GM18870 (cell line): ENCODE measurements around the gene ANGPT4.

Experiments used
- ATAC-seq: cut with Tn5 transposase; IDR thresholded peaks from one replicate; pipeline ENCODE4 v1.9.1; 2021; ENCODE audit warnings: moderate library complexity; ENCODE audit not compliant: unreplicated experiment

ANGPT4 gene, protein sequence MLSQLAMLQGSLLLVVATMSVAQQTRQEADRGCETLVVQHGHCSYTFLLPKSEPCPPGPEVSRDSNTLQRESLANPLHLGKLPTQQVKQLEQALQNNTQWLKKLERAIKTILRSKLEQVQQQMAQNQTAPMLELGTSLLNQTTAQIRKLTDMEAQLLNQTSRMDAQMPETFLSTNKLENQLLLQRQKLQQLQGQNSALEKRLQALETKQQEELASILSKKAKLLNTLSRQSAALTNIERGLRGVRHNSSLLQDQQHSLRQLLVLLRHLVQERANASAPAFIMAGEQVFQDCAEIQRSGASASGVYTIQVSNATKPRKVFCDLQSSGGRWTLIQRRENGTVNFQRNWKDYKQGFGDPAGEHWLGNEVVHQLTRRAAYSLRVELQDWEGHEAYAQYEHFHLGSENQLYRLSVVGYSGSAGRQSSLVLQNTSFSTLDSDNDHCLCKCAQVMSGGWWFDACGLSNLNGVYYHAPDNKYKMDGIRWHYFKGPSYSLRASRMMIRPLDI

DNA sequence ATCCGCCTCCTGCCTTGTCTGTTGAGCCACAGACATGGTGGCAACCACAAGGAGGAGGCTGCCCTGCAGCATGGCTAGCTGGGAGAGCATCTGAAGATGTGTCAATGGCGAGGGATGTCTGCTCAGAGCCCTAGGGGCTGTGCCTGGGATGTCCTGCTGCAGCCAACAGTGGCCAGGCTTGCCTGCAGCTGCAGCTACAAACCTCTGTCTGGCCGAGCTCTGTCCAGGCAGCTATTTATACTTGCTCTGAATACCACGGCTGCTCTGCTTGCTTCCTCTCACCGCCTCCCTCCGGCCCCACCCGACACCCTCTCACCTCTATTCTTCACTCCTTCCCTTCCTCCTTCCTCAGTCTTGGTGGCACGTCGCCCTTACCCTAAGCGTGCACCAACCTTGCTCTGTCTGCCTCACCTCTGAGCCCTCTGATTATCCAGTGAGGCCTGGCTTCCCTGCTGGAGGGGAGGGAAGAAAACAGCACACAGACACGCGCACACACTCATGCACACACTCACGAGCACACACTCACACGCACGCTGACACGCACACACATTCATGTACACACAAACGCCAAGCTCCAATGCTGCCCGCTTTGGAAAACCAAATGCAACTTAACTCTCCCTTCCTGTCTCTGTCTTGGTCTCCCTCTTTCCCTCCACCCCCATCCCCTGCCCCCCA, at the start of gene ANGPT4:
ANGPT4 (minus strand) TSS at position 210 of the 675 bp plus-strand sequence; CDS start at position 90, 120 bp downstream.
- no peak for ATAC-seq

DNA sequence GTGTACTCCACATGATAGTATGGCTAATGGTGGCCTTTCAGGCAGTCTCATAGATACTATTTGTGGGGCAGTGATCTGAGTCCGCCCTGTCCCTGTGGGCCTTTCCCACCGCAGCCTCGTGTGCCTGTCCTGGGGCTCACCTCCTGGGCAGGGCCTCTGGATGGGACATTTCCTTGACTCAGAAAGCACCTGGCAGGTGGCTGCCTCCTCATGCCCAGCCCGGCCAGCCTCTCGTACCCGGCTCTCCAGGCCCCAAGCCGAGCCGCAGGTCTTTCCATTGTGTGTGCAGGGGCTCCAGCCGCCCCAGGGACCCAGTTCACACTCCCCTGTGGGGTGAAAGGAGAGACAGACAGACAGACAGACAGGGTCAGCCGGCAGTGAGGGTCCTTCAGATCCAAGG, 47.7 kb upstream of the ANGPT4 start:
- no peak for ATAC-seq

DNA sequence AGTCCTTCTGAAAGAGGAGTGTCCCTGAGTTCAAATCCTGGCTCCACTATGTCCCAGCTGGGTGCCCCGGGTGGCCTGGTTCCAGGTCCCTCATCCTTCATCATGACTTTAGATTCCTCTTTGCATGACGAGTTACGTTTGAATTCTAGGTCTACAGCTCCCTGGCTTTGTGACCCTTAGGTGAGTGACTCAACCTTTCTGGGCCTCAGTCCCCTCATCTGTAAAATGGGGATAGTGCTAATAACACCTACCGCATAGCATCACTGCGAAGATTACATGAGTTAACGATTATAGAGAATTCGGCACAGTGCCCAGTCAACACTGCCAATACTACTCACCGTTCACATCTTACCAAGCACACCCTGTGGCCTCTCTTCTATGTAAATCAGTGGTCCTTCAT, 46.5 kb upstream of the ANGPT4 start:
- ATAC-seq: no peak

DNA sequence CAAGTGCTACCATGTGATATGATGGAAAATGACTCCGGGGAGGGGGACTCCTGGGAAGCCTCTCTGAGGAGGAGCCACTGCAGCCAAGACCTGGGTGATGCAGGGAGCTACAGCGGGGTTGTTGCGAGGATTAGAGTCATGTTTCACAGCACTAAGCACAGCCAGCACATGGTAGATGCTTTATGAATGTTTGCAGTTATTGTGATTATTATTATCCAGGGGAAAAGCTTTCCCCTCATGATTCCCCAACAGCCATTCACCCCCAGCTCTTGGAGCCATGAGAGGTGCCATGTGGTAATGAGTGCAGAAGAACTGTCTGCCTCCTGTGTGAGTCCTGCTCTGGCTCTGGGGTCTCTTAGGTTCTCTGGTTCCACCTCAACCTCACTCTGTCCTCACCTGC, 46.1 kb upstream of the ANGPT4 start:
- no peak for ATAC-seq

DNA sequence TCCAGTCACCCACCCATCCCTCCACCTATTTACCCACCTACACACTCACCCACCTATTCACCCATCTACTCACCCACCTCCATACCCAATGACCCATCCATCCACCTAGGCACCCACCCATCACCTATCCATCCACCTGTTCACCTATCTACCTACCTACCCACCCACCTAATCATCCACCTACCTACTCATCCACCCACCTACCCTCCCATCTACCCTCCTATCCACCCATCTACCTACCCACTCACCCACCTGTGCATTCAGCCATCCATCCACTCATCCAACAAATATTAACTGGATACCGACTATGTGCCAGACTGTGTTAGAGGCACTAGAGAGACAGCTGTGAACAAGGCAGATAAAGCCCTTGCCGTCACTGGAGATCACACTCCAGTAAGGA, 45.6 kb upstream of the ANGPT4 start:
- ATAC-seq: no peak

DNA sequence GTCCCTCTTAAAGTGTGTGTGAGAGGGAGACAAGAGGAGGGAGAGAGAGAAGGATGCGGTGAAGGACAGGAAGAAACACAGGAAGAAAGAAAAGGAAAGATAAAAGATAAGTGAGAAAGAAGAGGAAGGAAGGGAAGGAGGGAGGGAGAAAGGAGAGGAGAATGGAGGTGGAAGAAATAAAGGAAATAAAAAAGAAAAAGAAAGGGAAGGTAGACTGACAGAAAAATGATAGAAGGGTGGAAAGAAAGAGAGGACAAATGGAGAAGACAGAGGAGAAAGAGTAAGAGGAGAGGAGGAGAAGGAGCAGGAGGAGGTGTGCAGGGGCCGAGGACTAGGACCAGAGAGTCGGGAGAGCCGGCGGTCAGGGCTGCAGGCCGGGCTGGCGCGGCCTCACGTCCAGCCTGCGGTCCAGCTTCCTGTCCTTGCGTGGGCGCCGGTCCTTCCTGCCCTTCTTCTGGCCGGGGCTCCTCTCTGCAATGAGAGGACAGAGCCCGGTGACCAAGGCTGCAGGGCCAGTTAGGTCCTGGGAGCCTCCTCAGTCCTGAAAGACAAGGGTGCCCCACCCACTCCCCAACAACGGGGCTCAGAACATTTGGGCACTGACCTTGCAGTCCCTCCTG, 44.0 kb upstream of the ANGPT4 start:
- ATAC-seq: no peak

DNA sequence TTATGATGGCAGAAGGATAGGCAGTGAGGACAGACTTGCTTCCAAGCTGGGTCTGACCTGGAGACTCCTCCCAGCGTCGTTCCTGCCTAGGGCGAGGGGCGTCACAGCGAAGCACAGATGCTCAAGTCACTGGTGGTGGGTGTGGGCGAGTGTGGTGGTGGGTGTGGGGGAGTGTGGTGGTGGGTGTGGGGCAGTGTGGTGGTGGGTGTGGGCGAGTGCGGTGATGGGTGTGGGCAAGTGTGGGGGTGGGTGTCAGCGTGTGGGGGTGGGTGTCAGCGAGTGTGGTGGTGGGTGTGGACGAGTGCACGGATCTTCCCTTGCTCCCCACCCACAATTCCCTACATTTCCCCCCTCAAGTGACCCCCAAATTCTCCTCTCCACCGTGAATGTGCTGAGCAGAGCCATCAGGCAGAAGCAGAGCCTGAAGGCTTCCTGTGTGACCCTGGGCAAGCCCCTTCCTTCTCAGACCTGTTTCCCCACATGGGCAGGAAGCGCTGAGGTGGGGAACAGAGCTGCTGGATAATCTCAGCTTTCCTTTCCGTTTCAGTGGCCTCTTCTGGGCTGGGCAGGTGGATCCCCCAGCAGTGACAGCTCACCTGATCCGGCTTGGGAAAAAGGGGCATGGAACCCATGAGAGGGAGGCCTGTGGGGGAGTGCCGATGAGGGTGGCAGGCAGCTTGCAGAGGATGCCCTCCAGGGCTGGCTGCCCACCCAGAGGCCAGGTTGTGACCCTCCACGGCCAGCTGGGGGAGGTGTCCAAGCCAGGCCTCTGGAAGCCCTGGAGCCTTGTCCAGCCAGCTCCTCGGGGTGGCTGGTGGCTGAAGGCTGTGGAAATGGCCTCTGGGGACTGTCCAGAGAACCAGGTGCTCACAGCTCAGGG, 43.0 kb upstream of the ANGPT4 start:
- no peak for ATAC-seq

DNA sequence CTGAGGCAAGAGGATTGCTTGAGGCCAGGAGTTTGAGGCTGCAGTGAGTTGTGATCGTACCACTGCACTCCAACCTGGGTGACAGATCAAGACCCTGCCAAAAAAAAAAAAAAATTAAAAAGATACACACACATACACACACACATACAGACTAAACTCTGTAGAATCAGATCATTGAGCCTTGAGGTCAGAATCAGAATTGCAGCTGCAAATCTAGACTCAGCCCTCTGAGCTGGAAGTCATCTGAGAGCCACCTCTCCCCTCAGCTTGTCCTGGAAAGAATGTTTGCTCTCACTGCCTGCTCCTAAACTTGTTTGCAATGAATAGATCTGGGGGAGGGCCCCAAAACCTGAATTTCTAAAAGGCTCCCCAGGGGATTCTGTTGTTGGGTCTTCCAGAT, 41.4 kb upstream of the ANGPT4 start:
- no peak for ATAC-seq

DNA sequence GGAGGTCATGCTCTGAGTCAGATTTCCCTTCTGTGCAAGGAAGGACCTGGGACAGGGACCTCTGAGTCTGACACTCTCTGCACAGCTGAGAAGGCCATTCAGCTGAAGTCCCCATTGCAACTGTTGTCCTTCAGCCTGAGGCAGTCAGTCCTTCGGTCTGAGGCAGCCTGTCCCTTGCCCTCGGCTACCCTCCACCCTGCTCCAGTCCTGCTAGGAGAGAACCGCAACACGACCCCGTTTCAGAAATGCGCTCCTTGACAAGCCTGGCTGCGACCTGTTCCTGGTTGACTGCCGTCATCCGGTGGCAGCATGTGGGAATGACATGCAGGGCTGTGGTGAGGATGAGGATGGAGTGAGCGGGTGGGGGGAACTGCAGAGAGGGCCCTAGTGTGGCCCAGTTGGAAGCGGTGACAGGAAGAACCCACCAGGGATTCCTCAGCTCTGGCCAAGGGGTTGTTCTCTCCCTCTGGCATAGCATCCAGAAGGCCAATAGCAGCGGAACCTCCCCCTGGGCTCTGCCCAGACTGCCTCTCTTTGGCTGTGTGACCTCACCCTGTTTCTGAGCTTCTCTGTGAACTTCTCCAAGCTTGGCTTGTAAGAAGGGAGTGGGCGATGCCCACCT, 40.3 kb upstream of the ANGPT4 start:
- no peak for ATAC-seq

DNA sequence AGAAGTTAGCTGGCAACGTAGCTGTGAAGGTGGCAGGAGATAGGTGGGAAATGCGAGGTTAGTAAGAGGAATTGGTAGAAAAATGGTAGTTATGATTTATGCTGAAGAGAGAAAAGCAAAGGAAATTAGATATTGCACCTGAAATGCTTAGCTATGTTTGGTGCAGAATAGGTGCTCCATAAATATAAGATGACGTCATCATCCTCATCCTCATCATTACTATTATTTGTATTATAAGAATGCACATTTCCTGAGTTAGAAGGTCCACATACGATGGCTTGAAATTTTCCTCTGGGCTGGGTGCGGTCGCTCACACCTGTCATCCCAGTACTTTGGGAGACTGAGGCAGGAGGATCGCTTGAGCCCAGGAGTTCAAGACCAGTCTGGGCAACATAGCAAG, 39.5 kb upstream of the ANGPT4 start:
- no peak for ATAC-seq

DNA sequence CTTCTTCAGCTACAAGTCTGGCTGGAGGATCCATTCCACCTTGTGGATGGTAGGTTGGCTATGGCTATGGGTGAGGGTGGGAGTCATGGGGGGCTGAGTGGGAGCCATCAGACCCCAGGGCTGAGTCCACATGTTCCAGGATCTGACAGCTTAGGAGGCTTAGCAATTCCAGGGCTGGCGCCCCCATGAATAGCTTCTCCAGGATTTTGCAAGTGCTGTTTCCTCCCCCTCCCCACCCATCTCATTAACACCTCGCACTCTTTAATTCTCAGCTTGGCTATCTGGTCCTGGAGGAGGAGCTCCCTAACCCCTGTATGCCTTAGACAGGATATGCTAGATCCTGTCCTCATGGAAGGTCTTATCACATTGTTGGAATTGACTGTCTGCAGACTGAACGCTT, 39.0 kb upstream of the ANGPT4 start:
- no peak for ATAC-seq

DNA sequence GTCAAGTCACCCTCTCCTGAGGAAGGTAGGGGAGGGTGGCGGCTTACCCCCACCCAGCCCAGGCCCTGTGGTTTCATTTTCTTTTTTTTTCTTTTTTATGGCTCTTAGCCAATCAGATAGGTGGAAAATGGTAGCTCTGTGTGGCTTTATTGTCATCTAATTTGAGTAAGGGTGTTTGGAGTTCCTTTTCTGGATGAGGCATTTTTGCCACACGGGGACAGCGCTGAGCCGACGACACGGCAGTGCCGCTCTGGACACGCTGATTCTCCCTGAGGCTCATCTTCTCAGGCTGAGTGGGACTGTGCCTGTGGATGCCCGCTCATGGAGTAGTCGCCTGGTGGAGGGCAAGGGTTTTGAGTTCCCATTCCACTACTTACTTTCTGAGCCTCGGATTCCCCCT, 37.6 kb upstream of the ANGPT4 start:
- no peak for ATAC-seq

DNA sequence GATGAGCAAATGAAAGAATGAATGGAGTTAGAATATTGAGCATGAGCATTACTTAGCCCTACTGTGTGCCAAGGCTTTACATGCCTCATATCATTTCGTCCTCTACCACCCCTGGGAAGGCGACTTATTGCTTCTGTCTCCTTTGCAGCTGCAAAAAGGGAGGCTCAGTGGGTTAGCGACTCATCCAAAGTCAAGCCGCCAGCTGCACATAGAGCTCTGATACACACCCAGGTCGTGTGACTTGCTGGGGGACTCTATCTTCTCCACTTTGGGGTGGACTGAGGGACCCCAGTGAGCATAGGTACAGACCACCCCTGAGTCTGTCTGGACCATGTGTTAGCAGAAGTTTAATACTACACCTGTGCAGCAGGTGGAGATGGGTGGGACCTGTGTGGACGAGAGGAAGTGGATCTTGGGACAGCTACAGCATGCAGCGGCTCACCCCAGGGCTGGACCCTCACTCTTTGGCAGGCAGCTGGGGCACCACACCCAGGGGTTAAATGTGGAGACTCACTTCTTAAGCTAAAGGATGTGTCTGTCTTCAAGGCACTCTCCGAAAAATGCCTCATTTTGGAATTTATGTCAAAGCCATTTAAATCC, 36.2 kb upstream of the ANGPT4 start:
- ATAC-seq: no peak

DNA sequence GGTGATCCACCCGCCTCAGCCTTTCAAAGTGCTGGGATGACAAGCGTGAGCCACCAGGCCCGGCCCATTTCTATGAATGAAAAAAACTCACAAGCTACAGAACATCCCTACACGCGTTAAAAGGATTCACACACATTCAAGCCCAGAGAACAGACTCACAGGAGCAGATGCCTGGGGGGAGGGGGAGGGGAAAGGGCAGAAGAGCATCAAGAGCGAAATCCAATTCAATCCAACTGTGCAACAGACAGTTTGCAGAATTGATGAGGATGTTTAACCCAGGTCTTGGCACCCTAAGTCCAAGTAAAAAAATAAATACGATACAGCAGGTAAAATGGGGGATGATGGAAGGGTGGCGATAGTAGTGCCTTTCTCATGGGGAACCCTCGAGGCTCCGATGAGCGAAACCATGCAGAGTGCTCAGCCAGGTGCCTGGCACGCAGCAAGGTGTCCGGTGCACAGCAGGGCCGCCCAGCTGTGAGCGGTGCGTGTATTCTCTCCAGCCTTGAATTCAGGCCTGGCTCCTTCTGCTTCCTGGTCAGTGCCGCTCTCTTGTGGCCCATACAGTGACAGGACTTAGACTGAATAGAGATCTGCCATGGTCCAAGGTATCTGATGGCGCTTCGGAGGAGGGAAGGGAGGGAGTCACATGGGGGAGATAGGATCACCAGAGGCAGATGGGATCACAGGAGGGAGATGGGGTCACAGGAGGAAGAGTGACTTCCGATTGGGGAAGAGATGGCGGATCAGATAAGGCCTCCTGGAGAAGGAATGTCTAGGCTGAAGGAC, 35.4 kb upstream of the ANGPT4 start:
- no peak for ATAC-seq

DNA sequence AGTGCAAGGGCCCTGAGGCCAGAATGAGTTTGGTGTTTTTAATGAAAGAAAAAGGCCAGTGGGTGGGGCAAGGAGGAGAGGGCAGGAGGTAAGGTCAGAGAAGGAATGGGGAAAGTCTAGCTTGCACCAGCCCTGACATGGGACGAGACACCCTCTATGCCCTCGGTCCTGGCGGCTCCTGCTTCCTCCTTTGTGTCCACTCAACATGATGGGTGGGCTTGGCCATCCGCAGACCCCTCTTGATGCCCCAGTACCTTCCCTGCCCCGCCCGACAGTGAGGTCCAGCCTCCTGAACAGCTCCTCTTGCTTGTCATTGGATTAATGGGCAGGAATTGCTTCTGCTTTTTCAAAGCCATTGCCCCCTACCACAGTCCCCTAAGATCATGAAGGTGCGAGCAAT, 33.6 kb upstream of the ANGPT4 start:
- ATAC-seq: no peak

DNA sequence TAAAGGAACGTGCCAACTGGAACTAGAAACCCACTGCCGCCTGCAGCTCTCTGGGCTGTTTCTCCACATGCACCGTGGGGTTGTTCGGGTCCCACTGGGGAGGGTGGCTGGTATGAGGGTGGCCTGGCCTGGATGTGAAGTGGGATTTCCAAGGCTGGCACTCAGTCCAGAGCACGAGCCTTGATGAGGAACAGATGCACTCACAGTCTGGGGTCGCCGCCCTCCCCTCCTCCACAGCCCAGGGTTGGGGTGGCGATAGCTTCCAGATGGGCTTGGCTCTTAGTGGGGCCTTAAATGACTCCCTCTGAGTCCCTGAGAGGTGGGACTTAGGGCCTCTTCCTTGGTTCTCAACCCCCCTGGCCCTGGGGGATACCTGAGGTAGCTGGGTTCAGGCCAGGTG, 30.7 kb upstream of the ANGPT4 start:
- ATAC-seq: no peak

DNA sequence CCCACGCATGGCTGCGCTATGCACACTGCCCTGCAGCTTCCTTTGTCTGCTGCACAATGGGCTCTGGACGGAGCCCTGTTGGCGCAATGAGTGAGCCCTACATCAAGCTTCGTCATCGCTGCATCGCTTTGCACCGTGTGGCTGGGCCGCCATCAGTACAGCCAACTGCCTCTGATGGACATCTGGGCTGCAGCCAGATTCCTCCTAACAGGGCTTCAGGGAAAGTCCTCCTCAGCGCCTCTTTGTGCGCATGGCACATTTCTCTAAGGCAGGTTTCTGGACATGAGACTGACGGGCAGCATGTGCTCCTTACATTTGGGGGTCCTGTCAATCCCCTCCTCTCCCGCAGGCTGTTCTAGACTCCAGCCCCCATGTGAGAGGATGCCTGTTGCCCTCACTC, 29.7 kb upstream of the ANGPT4 start:
- ATAC-seq: no peak

DNA sequence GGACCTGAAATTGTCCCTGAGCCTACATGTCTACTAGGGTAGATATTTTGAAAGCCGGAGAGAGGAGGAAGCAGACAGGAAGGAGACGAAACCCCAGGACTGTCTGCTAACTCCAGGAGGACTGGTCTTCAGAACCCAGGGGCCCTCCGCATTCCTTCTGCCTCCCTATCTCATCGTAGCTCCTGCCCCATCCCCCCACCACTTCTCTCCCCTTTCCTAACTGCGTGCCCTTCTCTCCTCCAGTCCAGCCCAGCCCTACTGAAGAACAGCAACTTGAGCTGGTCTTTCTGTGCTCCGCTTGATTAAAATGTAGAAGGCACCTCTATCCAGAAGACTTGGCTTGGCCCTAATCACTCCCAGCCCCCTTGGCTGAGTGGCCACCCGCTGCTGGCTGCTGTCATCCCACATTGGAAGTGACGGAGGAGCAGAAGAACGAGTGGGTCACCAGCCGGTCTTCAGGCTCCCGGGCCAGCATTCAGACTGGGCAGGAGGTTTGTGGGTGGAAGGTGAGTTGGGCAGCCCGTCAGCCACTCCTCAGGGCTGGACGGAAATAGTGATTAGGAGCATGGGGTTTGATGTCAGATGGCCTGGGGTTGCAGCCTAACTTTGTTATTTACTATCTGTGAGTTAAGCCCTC, 28.8 kb upstream of the ANGPT4 start:
- no peak for ATAC-seq

DNA sequence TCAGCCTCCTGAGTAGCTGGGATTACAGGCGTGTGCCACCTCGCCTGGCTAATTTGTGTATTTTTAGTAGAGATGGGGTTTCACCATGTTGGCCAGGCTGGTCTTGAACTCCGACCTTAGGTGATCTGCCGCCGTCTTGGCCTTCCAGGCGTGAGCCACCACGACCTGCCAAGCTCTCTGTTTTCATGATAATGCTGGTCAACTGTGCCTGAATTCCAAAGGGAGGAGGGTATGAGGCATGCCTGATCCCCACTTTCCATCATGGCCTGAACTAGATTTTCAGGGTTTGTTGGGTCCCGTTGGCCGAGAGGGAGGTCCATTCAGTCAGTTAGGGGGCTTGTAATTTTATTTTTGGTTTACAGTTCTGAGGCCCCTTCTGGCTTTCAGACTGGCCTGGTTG, 28.0 kb upstream of the ANGPT4 start:
- ATAC-seq: no peak
